ENCODE data around the gene CTPS2. TPM values are rescaled to one million over a fixed set of nuclear protein-coding genes. Genes with fewer than 3 reads are reported as not detected.

CTPS2 gene, protein sequence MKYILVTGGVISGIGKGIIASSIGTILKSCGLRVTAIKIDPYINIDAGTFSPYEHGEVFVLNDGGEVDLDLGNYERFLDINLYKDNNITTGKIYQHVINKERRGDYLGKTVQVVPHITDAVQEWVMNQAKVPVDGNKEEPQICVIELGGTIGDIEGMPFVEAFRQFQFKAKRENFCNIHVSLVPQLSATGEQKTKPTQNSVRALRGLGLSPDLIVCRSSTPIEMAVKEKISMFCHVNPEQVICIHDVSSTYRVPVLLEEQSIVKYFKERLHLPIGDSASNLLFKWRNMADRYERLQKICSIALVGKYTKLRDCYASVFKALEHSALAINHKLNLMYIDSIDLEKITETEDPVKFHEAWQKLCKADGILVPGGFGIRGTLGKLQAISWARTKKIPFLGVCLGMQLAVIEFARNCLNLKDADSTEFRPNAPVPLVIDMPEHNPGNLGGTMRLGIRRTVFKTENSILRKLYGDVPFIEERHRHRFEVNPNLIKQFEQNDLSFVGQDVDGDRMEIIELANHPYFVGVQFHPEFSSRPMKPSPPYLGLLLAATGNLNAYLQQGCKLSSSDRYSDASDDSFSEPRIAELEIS
- 2.7 and 4.5 TPM in 2 replicates for total RNA-seq

GRCh38 chrX:16712548-16713155 is at the start of gene CTPS2:
CTPS2 (minus strand) TSS chrX:16712669; CDS start chrX:16702902, 9,767 bp downstream.

DNA sequence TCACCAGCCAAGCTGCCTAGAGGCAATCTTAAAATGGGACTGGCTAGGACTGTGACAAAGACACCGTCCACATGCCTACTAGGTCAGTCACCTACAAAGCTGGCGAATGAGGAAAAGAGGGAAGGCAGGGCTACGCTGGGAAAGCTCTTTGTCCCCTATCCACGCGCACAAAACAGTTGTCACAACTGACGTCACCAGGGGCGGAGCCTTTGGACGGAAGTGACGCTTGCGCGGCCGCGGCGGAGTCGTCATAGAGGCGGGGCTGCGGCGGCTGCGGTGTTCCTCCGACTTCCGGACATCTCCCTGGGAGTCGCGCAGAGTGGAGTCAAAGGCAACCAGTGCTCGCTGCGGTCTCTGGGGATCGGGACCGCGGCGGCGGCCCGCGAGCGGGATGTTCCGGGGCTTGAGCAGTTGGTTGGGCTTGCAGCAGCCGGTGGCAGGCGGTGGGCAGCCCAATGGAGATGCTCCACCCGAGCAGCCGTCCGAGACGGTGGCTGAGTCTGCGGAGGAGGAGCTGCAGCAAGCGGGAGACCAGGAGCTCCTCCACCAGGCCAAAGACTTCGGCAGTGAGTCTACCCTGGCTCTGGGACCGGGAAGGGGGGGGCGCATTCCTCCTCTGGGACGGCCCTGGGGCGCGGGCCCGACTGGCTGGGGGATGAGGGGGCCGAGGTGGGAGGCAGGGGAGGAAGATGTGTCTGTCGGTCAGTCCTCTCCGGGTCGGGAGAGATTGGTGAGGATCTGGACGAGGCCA is 7.0 kb upstream of the CTPS2 start, which contains the start of gene SYAP1:
Gene SYAP1 (plus strand): TSS at position 279 of the 751 bp plus-strand sequence. CDS start 113 bp downstream, at position 392.

DNA sequence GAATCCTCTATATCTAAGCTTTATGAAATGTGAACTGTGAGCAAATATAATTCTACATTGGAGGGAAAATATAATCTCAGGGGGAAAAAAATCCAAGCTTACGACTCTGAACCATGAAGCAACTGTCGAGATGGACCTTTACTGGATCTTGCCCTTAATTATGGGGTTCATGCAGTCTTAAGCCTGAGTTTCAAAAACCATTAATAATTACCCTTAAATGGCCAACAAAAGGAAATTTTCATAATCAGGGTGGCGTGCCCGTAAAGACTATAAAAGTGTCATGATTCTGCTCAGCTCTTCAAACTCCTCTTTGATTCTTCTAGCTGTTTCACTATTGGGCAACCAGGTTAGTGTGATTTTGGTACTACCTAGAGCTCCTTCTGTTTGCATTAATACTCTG is 62.6 kb downstream of the CTPS2 start, which contains the start of gene S100G:
Gene S100G (plus strand): TSS at position 301 of the 400 bp plus-strand sequence. CDS start 849 bp downstream, outside the sequence.

Other genes starting within 250 kb of the CTPS2 start
- gene S100G, start 62.5 kb downstream of the CTPS2 start, total RNA-seq = not detected in 2 replicates
- 21.1 and 21.4 TPM in 2 replicates for gene SYAP1, start 6.9 kb upstream of the CTPS2 start, total RNA-seq
- 5.1 and 5.2 TPM in 2 replicates for gene TXLNG, start 73.8 kb upstream of the CTPS2 start, total RNA-seq
- gene RBBP7, start 157.7 kb upstream of the CTPS2 start, total RNA-seq = 59.0 and 76.8 TPM in 2 replicates
- 0.18 and 0.81 TPM in 2 replicates for gene REPS2, start 234.0 kb upstream of the CTPS2 start, total RNA-seq

Data from cardiac atrium fibroblast (primary cell).